DMS53 (cell line): ENCODE results near the gene IFNGR1.

Experiments used
- DNase-seq: peaks from one replicate; lab custom pipeline; 2025; lab: John Stamatoyannopoulos, UW

Gene IFNGR1

DNA sequence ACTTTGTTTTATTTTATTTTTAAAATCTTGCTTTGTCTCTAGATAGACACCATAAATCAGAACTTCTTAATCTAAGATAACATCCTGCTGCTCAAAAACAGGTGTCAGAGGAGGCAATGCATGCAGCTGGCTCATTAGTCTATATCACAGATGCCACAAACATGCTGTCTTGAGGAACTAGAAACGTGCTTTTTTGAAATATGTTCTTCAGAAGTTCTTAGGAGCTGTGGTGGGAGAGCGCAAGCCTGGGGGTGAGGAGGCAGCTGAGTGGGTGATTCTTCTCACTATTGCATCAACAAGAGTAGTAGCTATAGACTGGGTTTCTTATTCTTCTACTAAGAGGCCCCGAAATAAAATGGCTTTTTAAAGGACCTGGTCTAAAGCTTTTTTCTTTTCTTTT lies 69.1 kb downstream of the IFNGR1 start:
- DNase-seq, result no peak

DNA sequence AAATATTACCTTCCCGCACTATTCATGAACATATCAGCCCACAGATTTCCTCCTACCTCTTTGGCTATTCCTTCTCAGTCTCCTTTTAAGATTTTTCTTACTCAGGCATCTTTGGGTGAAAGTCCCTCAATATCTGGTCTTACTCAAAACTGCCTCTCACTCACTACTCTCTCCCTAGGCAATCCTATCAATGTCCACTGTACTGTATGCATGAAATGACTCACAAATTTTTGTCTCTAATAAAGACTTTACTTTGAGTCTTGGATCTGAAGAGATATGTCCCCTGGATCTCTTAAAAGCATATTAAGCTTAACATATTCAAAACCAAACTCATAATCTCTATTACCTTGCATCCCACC lies 70.2 kb downstream of the IFNGR1 start:
- DNase-seq, result no peak

DNA sequence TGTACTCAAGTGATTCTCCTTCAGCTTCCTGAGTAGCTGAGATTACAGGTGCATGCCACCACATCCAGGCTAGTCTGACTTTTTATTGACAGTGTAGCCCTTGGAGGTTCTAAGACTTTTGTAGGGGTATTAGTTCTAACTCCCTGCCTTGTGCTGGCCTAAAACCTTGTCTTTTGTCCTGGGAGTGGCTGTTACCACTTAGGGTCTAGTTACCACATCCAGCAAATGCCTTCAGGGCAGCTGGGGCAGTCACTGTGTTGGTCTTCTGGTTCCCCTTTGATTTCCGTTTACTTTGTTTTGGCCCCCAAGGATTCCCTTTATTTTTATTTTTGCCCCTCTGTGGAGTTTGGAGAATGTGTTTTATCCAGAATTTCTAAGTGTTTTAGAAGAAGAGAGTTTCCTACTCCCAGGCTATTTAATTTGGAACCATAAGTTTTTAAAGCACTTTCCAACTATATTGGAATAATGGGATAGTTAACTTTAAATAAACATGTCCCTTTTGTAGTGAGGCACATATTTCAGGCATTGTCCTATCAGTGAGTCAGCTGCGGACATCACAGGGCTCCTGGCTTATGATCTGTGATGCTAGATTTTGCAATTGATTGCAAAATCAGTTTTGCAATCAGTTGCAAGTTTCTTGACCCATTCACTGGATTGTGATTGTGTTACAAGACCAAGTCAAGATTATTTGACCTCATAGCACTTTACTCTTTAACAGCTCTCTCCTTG lies 70.7 kb downstream of the IFNGR1 start:
- DNase-seq, result no peak
